Measurements from ENCODE around the gene PGGT1B.

DNA sequence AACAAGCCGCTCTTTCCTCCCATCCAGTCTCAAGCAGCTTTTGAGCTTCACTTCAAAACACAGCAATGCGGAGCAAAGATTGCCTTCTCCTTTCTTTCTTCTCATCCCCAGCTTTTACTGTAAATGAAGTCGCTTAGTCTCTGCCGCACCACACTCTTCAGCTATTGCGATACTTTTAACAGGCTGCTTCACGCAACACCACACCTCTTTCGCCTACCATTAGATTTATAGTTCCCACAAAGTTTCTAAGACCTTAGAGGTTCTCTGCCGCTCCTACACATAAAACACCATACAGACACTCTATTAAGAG is 711 bp downstream of the PGGT1B start:
- no peak for TF ChIP-seq YY1 (IDR thresholded peaks at IDR 0.05; ENCODE audit: insufficient read depth, insufficient read length)
- TF ChIP-seq ZNF274 (IDR thresholded peaks at IDR 0.05; ENCODE audit: low read depth, low read length), result no peak

All from NT2/D1 (cell line).